Gastrocnemius medialis (tissue), 4 donors: ENCODE measurements around the gene MAEA.

ENCODE experiments used
- POLR2A ChIP-seq, 2 donors: fragments of 450-650 bp; IDR thresholded peaks; one replicate each; pipeline ENCODE4 v1.6.1; 2017; ENCODE audit warnings: antibody characterized with exemption in 2 of 2, mild to moderate bottlenecking in 2 of 2, moderate library complexity in 2 of 2
- TF ChIP-seq, protein P1 (sequence below), 5 experiments: fragments of 450-650 bp in 3 of 5; fragments of 200-600 bp in 2 of 5; sonication (generic) in 2 of 5; IDR thresholded peaks in 4 of 5; conservative IDR thresholded peaks in 1 of 5; 1 replicate in 4 of 5; 2 replicates in 1 of 5; pipeline ENCODE4 v1.5.1; 2016 to 2019; ENCODE audit warnings: antibody characterized with exemption in 5 of 5, mild to moderate bottlenecking in 3 of 5, moderate library complexity in 3 of 5

DNA sequence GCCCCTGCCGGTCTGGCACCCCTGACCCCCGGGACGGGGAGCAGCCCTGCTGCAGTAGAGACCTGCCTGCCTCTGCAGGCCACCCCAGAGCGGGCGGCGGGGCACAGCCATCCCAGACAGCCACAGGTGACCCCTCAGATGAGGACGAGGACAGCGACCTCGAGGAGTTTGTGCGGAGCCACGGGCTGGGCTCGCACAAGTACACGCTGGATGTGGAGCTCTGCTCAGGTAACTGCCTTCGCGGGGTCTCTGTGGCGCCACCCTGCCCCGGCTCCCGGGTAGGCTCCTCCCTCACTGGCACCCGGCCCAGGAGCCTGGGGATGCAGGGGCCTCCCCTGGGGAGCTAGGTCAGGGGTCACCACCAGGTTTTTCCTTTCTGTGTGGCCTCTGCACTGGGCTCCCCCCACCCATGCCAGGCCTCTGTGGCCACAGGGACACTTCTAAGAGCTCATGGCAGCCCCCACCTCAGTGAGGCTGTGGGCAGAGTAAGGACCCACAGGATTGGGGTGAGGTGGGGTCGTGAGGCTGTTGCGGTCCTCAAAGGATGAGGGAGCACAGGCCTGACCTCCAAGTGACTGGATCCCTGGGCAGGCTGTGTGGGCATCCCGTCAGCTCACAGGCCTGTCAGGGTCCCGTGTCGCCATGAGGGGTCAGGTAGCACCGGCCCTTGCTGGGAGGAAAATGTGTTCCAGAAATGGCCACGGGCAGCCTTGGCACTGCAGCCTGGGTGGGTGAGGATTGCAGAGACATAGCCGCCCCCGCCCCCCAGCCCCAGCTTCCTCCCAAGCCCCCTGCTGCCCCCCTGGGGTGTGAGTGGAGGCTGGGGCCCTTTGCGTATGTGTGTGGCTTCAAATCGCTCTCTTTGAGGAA, 63.7 kb downstream of the MAEA start:
- TF ChIP-seq POLR2A (IDR thresholded peaks at IDR 0.05) = no peak
- TF ChIP-seq, protein P1, sequence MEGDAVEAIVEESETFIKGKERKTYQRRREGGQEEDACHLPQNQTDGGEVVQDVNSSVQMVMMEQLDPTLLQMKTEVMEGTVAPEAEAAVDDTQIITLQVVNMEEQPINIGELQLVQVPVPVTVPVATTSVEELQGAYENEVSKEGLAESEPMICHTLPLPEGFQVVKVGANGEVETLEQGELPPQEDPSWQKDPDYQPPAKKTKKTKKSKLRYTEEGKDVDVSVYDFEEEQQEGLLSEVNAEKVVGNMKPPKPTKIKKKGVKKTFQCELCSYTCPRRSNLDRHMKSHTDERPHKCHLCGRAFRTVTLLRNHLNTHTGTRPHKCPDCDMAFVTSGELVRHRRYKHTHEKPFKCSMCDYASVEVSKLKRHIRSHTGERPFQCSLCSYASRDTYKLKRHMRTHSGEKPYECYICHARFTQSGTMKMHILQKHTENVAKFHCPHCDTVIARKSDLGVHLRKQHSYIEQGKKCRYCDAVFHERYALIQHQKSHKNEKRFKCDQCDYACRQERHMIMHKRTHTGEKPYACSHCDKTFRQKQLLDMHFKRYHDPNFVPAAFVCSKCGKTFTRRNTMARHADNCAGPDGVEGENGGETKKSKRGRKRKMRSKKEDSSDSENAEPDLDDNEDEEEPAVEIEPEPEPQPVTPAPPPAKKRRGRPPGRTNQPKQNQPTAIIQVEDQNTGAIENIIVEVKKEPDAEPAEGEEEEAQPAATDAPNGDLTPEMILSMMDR (IDR thresholded peaks at IDR 0.05 in 4 of 5, conservative IDR thresholded peaks at IDR 0.05 in 1 of 5) = no peak
